ENCODE data around the gene DIP2A. TPM values are rescaled to one million over a fixed set of nuclear protein-coding genes. Genes with fewer than 3 reads are reported as not detected.

The DIP2A gene
- total and polyA plus RNA-seq, 2 experiments from 2014 or later: 18.5 to 36.3 TPM

DNA sequence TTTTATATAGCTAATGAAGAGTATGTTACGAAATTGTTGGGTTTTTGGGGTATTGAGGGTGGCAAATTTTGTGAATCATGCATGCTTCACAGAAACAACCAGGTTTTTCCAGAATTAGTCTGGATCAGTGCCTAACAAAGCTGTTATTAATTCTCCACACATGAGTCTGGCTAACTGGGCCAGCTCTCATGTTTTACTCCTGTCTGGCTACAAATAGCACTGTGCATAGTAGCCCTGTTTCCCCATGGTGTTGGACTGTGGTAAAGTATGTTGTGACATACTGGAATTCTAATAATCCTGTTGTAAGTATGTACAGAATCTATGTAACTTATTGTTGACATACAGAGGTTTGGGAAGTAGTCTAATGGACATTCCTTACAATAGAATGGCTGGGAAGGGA is 110.4 kb downstream of the DIP2A start (continued):
- TF ChIP-seq, protein P1, sequence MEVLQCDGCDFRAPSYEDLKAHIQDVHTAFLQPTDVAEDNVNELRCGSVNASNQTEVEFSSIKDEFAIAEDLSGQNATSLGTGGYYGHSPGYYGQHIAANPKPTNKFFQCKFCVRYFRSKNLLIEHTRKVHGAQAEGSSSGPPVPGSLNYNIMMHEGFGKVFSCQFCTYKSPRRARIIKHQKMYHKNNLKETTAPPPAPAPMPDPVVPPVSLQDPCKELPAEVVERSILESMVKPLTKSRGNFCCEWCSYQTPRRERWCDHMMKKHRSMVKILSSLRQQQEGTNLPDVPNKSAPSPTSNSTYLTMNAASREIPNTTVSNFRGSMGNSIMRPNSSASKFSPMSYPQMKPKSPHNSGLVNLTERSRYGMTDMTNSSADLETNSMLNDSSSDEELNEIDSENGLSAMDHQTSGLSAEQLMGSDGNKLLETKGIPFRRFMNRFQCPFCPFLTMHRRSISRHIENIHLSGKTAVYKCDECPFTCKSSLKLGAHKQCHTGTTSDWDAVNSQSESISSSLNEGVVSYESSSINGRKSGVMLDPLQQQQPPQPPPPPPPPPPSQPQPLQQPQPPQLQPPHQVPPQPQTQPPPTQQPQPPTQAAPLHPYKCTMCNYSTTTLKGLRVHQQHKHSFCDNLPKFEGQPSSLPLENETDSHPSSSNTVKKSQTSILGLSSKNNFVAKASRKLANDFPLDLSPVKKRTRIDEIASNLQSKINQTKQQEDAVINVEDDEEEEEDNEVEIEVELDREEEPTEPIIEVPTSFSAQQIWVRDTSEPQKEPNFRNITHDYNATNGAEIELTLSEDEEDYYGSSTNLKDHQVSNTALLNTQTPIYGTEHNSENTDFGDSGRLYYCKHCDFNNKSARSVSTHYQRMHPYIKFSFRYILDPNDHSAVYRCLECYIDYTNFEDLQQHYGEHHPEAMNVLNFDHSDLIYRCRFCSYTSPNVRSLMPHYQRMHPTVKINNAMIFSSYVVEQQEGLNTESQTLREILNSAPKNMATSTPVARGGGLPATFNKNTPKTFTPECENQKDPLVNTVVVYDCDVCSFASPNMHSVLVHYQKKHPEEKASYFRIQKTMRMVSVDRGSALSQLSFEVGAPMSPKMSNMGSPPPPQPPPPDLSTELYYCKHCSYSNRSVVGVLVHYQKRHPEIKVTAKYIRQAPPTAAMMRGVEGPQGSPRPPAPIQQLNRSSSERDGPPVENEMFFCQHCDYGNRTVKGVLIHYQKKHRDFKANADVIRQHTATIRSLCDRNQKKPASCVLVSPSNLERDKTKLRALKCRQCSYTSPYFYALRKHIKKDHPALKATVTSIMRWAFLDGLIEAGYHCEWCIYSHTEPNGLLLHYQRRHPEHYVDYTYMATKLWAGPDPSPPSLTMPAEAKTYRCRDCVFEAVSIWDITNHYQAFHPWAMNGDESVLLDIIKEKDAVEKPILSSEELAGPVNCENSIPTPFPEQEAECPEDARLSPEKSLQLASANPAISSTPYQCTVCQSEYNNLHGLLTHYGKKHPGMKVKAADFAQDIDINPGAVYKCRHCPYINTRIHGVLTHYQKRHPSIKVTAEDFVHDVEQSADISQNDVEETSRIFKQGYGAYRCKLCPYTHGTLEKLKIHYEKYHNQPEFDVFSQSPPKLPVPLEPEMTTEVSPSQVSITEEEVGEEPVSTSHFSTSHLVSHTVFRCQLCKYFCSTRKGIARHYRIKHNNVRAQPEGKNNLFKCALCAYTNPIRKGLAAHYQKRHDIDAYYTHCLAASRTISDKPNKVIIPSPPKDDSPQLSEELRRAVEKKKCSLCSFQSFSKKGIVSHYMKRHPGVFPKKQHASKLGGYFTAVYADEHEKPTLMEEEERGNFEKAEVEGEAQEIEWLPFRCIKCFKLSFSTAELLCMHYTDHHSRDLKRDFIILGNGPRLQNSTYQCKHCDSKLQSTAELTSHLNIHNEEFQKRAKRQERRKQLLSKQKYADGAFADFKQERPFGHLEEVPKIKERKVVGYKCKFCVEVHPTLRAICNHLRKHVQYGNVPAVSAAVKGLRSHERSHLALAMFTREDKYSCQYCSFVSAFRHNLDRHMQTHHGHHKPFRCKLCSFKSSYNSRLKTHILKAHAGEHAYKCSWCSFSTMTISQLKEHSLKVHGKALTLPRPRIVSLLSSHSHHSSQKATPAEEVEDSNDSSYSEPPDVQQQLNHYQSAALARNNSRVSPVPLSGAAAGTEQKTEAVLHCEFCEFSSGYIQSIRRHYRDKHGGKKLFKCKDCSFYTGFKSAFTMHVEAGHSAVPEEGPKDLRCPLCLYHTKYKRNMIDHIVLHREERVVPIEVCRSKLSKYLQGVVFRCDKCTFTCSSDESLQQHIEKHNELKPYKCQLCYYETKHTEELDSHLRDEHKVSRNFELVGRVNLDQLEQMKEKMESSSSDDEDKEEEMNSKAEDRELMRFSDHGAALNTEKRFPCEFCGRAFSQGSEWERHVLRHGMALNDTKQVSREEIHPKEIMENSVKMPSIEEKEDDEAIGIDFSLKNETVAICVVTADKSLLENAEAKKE (CRISPR knock-in tag; IDR thresholded peaks at IDR 0.05): no peak
- TF ChIP-seq, protein P2, sequence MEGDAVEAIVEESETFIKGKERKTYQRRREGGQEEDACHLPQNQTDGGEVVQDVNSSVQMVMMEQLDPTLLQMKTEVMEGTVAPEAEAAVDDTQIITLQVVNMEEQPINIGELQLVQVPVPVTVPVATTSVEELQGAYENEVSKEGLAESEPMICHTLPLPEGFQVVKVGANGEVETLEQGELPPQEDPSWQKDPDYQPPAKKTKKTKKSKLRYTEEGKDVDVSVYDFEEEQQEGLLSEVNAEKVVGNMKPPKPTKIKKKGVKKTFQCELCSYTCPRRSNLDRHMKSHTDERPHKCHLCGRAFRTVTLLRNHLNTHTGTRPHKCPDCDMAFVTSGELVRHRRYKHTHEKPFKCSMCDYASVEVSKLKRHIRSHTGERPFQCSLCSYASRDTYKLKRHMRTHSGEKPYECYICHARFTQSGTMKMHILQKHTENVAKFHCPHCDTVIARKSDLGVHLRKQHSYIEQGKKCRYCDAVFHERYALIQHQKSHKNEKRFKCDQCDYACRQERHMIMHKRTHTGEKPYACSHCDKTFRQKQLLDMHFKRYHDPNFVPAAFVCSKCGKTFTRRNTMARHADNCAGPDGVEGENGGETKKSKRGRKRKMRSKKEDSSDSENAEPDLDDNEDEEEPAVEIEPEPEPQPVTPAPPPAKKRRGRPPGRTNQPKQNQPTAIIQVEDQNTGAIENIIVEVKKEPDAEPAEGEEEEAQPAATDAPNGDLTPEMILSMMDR (conservative IDR thresholded peaks at IDR 0.05; ENCODE audit: low read depth in 2 of 2): no peak

DNA sequence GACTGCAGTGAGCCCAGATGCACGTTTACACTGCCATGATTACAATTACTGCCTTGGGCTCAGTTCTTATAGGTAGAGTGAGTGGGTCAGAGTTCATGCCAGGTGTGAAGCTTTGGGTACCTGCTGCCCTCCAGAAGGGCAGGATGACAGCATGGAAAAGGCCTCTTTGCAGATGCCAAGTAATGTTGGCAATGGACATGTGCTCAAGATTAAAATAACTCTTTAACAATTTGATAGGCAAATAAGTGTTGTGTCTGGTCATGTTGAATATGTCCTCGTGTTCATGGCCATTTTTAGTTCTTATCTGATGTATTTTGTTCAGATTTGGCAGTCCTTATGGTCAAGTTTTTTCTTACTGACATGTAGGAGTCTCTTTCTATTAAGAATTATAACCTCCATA is 111.4 kb downstream of the DIP2A start:
- no peaks in the 10 kb centered on the region for H3K9me2 ChIP-seq (ENCODE audit: insufficient read depth)
- Mint-ChIP-seq H3K9me3 (no peaks in the 10 kb centered on the region), H3K4me3 (no peak overlapping the region), H3K27ac (no peak overlapping the region), H3K36me3 (ENCODE audit: low read depth) (peaks cover 38% of the 10 kb centered on the region), H3K27me3 (ENCODE audit: insufficient read depth, low read depth, poor library complexity) (peaks cover 3% of the 10 kb centered on the region), H3K4me1 (no peaks in the 10 kb centered on the region)
- H3K4me1 ChIP-seq (ENCODE audit: insufficient read depth): no peaks in the 10 kb centered on the region
- no peak overlapping the region for H3K27ac ChIP-seq (ENCODE audit: low read depth)
- no peaks in the 10 kb centered on the region for H3F3A ChIP-seq (replicated peaks; ENCODE audit: low read depth)
- TF ChIP-seq ZNF331 (CRISPR knock-in tag; IDR thresholded peaks at IDR 0.05; ENCODE audit: low read depth): no peak
- TF ChIP-seq JUNB (IDR thresholded peaks at IDR 0.05; ENCODE audit: unreplicated experiment): no peak
- TF ChIP-seq, protein P3, sequence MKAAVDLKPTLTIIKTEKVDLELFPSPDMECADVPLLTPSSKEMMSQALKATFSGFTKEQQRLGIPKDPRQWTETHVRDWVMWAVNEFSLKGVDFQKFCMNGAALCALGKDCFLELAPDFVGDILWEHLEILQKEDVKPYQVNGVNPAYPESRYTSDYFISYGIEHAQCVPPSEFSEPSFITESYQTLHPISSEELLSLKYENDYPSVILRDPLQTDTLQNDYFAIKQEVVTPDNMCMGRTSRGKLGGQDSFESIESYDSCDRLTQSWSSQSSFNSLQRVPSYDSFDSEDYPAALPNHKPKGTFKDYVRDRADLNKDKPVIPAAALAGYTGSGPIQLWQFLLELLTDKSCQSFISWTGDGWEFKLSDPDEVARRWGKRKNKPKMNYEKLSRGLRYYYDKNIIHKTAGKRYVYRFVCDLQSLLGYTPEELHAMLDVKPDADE (IDR thresholded peaks at IDR 0.05): no peak
- TF ChIP-seq POLR2AphosphoS5 (IDR thresholded peaks at IDR 0.05; ENCODE audit: low read depth): no peak
- TF ChIP-seq, protein P4, sequence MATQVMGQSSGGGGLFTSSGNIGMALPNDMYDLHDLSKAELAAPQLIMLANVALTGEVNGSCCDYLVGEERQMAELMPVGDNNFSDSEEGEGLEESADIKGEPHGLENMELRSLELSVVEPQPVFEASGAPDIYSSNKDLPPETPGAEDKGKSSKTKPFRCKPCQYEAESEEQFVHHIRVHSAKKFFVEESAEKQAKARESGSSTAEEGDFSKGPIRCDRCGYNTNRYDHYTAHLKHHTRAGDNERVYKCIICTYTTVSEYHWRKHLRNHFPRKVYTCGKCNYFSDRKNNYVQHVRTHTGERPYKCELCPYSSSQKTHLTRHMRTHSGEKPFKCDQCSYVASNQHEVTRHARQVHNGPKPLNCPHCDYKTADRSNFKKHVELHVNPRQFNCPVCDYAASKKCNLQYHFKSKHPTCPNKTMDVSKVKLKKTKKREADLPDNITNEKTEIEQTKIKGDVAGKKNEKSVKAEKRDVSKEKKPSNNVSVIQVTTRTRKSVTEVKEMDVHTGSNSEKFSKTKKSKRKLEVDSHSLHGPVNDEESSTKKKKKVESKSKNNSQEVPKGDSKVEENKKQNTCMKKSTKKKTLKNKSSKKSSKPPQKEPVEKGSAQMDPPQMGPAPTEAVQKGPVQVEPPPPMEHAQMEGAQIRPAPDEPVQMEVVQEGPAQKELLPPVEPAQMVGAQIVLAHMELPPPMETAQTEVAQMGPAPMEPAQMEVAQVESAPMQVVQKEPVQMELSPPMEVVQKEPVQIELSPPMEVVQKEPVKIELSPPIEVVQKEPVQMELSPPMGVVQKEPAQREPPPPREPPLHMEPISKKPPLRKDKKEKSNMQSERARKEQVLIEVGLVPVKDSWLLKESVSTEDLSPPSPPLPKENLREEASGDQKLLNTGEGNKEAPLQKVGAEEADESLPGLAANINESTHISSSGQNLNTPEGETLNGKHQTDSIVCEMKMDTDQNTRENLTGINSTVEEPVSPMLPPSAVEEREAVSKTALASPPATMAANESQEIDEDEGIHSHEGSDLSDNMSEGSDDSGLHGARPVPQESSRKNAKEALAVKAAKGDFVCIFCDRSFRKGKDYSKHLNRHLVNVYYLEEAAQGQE (IDR thresholded peaks at IDR 0.05; ENCODE audit: unreplicated experiment): no peak
- TF ChIP-seq NANOG (IDR thresholded peaks at IDR 0.05; ENCODE audit: borderline replicate concordance): no peak
- H3K27me3 ChIP-seq (ENCODE audit: insufficient read depth): no peaks in the 10 kb centered on the region
- H3K36me3 ChIP-seq (ENCODE audit: insufficient read depth): no peaks in the 10 kb centered on the region; the same call in none of the 2 replicates
- no peak overlapping the region for H3K4me2 ChIP-seq
- no peak overlapping the region for H3K4me3 ChIP-seq
- ATAC-seq: no peak
- no peak for DNase-seq (ENCODE audit: low spot score)
- H4K20me1 ChIP-seq (replicated peaks; ENCODE audit: insufficient read depth): no peaks in the 10 kb centered on the region; the same call in 1 of the 2 replicates
- no peak overlapping the region for H2AFZ ChIP-seq
- H3K79me2 ChIP-seq (replicated peaks; ENCODE audit: insufficient read depth): no peaks in the 10 kb centered on the region

Data from GM23338 (cell line).